Measurements from ENCODE around the gene DCTN1. TPM values are rescaled to one million over a fixed set of nuclear protein-coding genes. Genes with fewer than 3 reads are reported as not detected.

DCTN1 gene
- total RNA-seq, 4 donors from 2014 or later = 109 to 134 (median 122) TPM

- no peaks in the 10 kb centered on the region for H3K9me3 ChIP-seq
- intact Hi-C loops (cut with DNase I; ENCODE audit: low total_unique reads) (no loop called here), in situ Hi-C loops (cut with MboI; ENCODE audit: low pct_ligation_motif_present in 1 of 4, low pct_unique_long_range_greater_than_20kb in 1 of 4, low sequenced_read_pairs in 3 of 4) (no loop called here)
- DNase-seq = no peak
- H3K36me3 ChIP-seq = peaks cover 0 to 4% (median 0%) of the 10 kb centered on the region in 4 donors
- WGBS, 2 donors (ENCODE audit: low coverage in 1 of 2) = 88 to 89% methylated on average over 7 to 8 of the region's 8 CpGs
- no peak overlapping the region for H3K27ac ChIP-seq
- H3K27me3 ChIP-seq = no peaks in the 10 kb centered on the region
- H3K4me1 ChIP-seq = peaks cover 5 to 43% (median 25%) of the 10 kb centered on the region in 4 donors
- no peak overlapping the region for H3K4me3 ChIP-seq
- TF ChIP-seq POLR2A (IDR thresholded peaks at IDR 0.05) (no peak), EP300 (IDR thresholded peaks at IDR 0.05; ENCODE audit: low read depth) (no peak), POLR2AphosphoS5 (IDR thresholded peaks at IDR 0.05) (no peak), CTCF (IDR thresholded peaks at IDR 0.05) (no peak)
These were observed 5.3 kb upstream of the DCTN1 start for GRCh38 chr2:74385396-74385795.

GRCh38 chr2:74384051-74384450 is 3.9 kb upstream of the DCTN1 start:
- Histone ChIP-seq H3K9me3 (no peaks in the 10 kb centered on the region), H3K36me3 (peaks cover 0 to 4% (median 0%) of the 10 kb centered on the region in 4 donors), H3K27me3 (no peaks in the 10 kb centered on the region), H3K4me1 (peaks cover 10 to 43% (median 26%) of the 10 kb centered on the region in 4 donors), H3K27ac (peak overlapping the region in 2 of 4 donors; percentile 36 to 60), H3K4me3 (no peak overlapping the region)
- TF ChIP-seq POLR2AphosphoS5 (IDR thresholded peaks at IDR 0.05) = no peak
- no peak for TF ChIP-seq CTCF (IDR thresholded peaks at IDR 0.05)
- TF ChIP-seq EP300 (IDR thresholded peaks at IDR 0.05; ENCODE audit: low read depth) = no peak
- TF ChIP-seq POLR2A (IDR thresholded peaks at IDR 0.05) = no peak
- DNase-seq = no peak
- intact Hi-C loops (cut with DNase I; ENCODE audit: low total_unique reads) (no loop called here), in situ Hi-C loops (cut with MboI; ENCODE audit: low pct_ligation_motif_present in 1 of 4, low pct_unique_long_range_greater_than_20kb in 1 of 4, low sequenced_read_pairs in 3 of 4) (no loop called here)
- 83 to 86% methylated on average over 3 of the region's 3 CpGs for WGBS, 2 donors (ENCODE audit: low coverage in 1 of 2)

GRCh38 chr2:74383254-74383653 is 3.1 kb upstream of the DCTN1 start:
- Histone ChIP-seq H3K27ac (peak overlapping the region; percentile 15 to 60 (median 40)), H3K27me3 (no peaks in the 10 kb centered on the region), H3K9me3 (no peaks in the 10 kb centered on the region), H3K36me3 (peaks cover 0 to 4% (median 0%) of the 10 kb centered on the region in 4 donors), H3K4me1 (peaks cover 10 to 41% (median 26%) of the 10 kb centered on the region in 4 donors), H3K4me3 (no peak overlapping the region)
- intact Hi-C loops (cut with DNase I; ENCODE audit: low total_unique reads) (no loop called here), in situ Hi-C loops (cut with MboI; ENCODE audit: low pct_ligation_motif_present in 1 of 4, low pct_unique_long_range_greater_than_20kb in 1 of 4, low sequenced_read_pairs in 3 of 4) (no loop called here)
- DNase-seq = no peak
- 25 to 26% methylated on average over 1 of the region's 1 CpG for WGBS, 2 donors (ENCODE audit: low coverage in 1 of 2)
- TF ChIP-seq EP300 (IDR thresholded peaks at IDR 0.05; ENCODE audit: low read depth) (no peak), POLR2A (IDR thresholded peaks at IDR 0.05) (no peak)

GRCh38 chr2:74381751-74382150 is 1.6 kb upstream of the DCTN1 start:
- WGBS, 2 donors (ENCODE audit: low coverage in 1 of 2) = 75 to 92% methylated on average over 3 of the region's 3 CpGs
- no peaks in the 10 kb centered on the region for H3K27me3 ChIP-seq
- no peak overlapping the region for H3K4me3 ChIP-seq
- in situ Hi-C loops (cut with MboI; ENCODE audit: low pct_ligation_motif_present in 1 of 4, low pct_unique_long_range_greater_than_20kb in 1 of 4, low sequenced_read_pairs in 3 of 4) (no loop called here), intact Hi-C loops (cut with DNase I; ENCODE audit: low total_unique reads) (no loop called here)
- H3K9me3 ChIP-seq = no peaks in the 10 kb centered on the region
- peaks cover 0 to 12% (median 0%) of the 10 kb centered on the region in 4 donors for H3K36me3 ChIP-seq
- no peak overlapping the region for H3K27ac ChIP-seq
- H3K4me1 ChIP-seq = peaks cover 10 to 37% (median 26%) of the 10 kb centered on the region in 4 donors
- TF ChIP-seq CTCF (IDR thresholded peaks at IDR 0.05) = no peak
- no peak for TF ChIP-seq POLR2AphosphoS5 (IDR thresholded peaks at IDR 0.05)
- TF ChIP-seq EP300 (IDR thresholded peaks at IDR 0.05; ENCODE audit: low read depth) = no peak
- no peak for TF ChIP-seq POLR2A (IDR thresholded peaks at IDR 0.05)
- DNase-seq = no peak

- in situ Hi-C loops (cut with MboI; ENCODE audit: low pct_ligation_motif_present in 1 of 4, low pct_unique_long_range_greater_than_20kb in 1 of 4, low sequenced_read_pairs in 3 of 4) = no loop called here
These were observed 2.1 kb downstream of the DCTN1 start for GRCh38 chr2:74378007-74378406.

More at GRCh38 chr2:74378007-74378406, 2.1 kb downstream of the DCTN1 start:
- no peak for DNase-seq
- Histone ChIP-seq H3K36me3 (peaks cover 0 to 8% (median 0%) of the 10 kb centered on the region in 4 donors), H3K9me3 (no peaks in the 10 kb centered on the region), H3K27me3 (no peaks in the 10 kb centered on the region), H3K4me1 (peaks cover 10 to 38% (median 28%) of the 10 kb centered on the region in 4 donors), H3K4me3 (no peak overlapping the region), H3K27ac (no peak overlapping the region)
- intact Hi-C loops (cut with DNase I; ENCODE audit: low total_unique reads) = no loop called here
- 94 to 100% methylated on average over 1 to 10 of the region's 10 CpGs for WGBS, 2 donors (ENCODE audit: low coverage in 1 of 2)
- TF ChIP-seq EP300 (IDR thresholded peaks at IDR 0.05; ENCODE audit: low read depth) (no peak), POLR2AphosphoS5 (IDR thresholded peaks at IDR 0.05) (no peak), POLR2A (IDR thresholded peaks at IDR 0.05) (no peak), CTCF (IDR thresholded peaks at IDR 0.05) (no peak)
